HG02840 (cell line): Measurements from ENCODE around the gene UST.

Experiments
- ATAC-seq: cut with Tn5 transposase; IDR thresholded peaks from one replicate; pipeline ENCODE4 v1.9.1; 2021; ENCODE audit warnings: mild to moderate bottlenecking, moderate library complexity, moderate number of reproducible peaks; ENCODE audit not compliant: unreplicated experiment, low FRiP score

The UST gene

GRCh38 chr6:149052350-149053106 lies 305.7 kb downstream of the UST start:
- ATAC-seq, result no peak

- no peak for ATAC-seq
These were observed 307.2 kb downstream of the UST start for GRCh38 chr6:149053848-149054558.

GRCh38 chr6:149054559-149055194 lies 307.8 kb downstream of the UST start:
- peak; percentile 66 for ATAC-seq

GRCh38 chr6:149055195-149055899 lies 308.5 kb downstream of the UST start:
- ATAC-seq, result no peak

GRCh38 chr6:149056777-149057463 lies 310.1 kb downstream of the UST start:
- no peak for ATAC-seq

GRCh38 chr6:149057464-149057840 lies 310.6 kb downstream of the UST start:
- ATAC-seq, result no peak

GRCh38 chr6:149059557-149059956 lies 312.7 kb downstream of the UST start:
- ATAC-seq, result no peak

- peak; percentile 77 for ATAC-seq
These were observed 313.6 kb downstream of the UST start for GRCh38 chr6:149060300-149060984.

- no peak for ATAC-seq
These were observed 314.3 kb downstream of the UST start for GRCh38 chr6:149060985-149061760.

GRCh38 chr6:149061930-149062329 lies 315.1 kb downstream of the UST start:
- ATAC-seq, result no peak

- no peak for ATAC-seq
These were observed 316.0 kb downstream of the UST start for GRCh38 chr6:149062653-149063348.

GRCh38 chr6:149063468-149063867 lies 316.6 kb downstream of the UST start:
- ATAC-seq, result no peak

- no peak for ATAC-seq
These were observed 317.3 kb downstream of the UST start for GRCh38 chr6:149064001-149064659.

GRCh38 chr6:149064660-149065015 lies 317.8 kb downstream of the UST start:
- ATAC-seq, result no peak

- ATAC-seq, result no peak
These were observed 318.3 kb downstream of the UST start for GRCh38 chr6:149065121-149065520.

- peak; percentile 95 for ATAC-seq
These were observed 319.1 kb downstream of the UST start for GRCh38 chr6:149065658-149066556.

- no peak for ATAC-seq
These were observed 325.2 kb downstream of the UST start for GRCh38 chr6:149071997-149072396.
